ENCODE results near the gene XRCC5. TPM values are rescaled to one million over a fixed set of nuclear protein-coding genes. Genes with fewer than 3 reads are reported as not detected.

XRCC5 gene
- total and polyA plus RNA-seq, 2 of the 8 experiments (the other 6 are each of a cell fraction or from before 2014, with no cell fraction given), result 308 to 644 TPM

- Histone ChIP-seq H4K8ac (ENCODE audit: extremely low read depth, insufficient read depth, low read length) (no peak overlapping the region), H3K4me2 (ENCODE audit: insufficient read depth in 1 of 2, low read depth in 2 of 2, low read length in 2 of 2) (no peak overlapping the region), H3K27ac (ENCODE audit: low read depth, low read length) (no peak overlapping the region), H4K5ac (ENCODE audit: insufficient read length, low read depth, low read length) (no peak overlapping the region), H2BK120ac (replicated peaks; ENCODE audit: low read depth, low read length) (no peak overlapping the region), H3K4me1 (replicated peaks in 1 of 4; ENCODE audit: control insufficient read depth in 3 of 4, insufficient read depth in 4 of 4, low read length in 3 of 4) (peaks cover 0 to 11% (median 3%) of the 10 kb centered on the region in 4 experiments), H3K56ac (replicated peaks; ENCODE audit: insufficient read length, low read depth, low read length) (no peak overlapping the region), H2BK20ac (ENCODE audit: low read length) (no peak overlapping the region), H3K23me2 (ENCODE audit: low read depth, low read length) (no peaks in the 10 kb centered on the region), H3K36me3 (ENCODE audit: control insufficient read depth in 2 of 4, insufficient read depth in 4 of 4, low read length in 3 of 4) (peaks cover 0 to 40% (median 12%) of the 10 kb centered on the region in 4 experiments; a peak in 7 of 8 replicates), H2BK15ac (ENCODE audit: low read length) (no peak overlapping the region), H3K27me3 (replicated peaks in 1 of 4; ENCODE audit: control insufficient read depth in 3 of 4, extremely low read depth in 1 of 4, insufficient read depth in 3 of 4, low read length in 3 of 4) (no peaks in the 10 kb centered on the region), H3K4ac (replicated peaks; ENCODE audit: insufficient read length, low read depth, low read length) (no peak overlapping the region), H3K23ac (ENCODE audit: insufficient read length) (no peak overlapping the region), H4K20me1 (replicated peaks in 1 of 2; ENCODE audit: control insufficient read depth in 1 of 2, insufficient read depth in 2 of 2, low read length in 2 of 2) (peaks cover 6 to 15% of the 10 kb centered on the region in 2 experiments), H3K79me1 (ENCODE audit: low read depth, low read length) (no peaks in the 10 kb centered on the region; the same call in 1 of the 2 replicates), H3K4me3 (ENCODE audit: extremely low read depth in 1 of 4, insufficient read depth in 2 of 4, low read depth in 3 of 4, low read length in 4 of 4) (no peak overlapping the region), H2AFZ (ENCODE audit: low read length) (no peak overlapping the region), H2BK12ac (ENCODE audit: low read depth, low read length) (no peak overlapping the region), H2AK5ac (ENCODE audit: low read depth, low read length) (no peak overlapping the region), H3K14ac (ENCODE audit: insufficient read length) (no peak overlapping the region), H3K79me2 (ENCODE audit: control insufficient read depth in 1 of 2, insufficient read depth in 2 of 2, low read length in 2 of 2) (peaks cover 0 to 91% of the 10 kb centered on the region in 2 experiments; a peak in 3 of 4 replicates), H3K9me3 (ENCODE audit: insufficient read depth in 2 of 2, low read depth in 1 of 2, low read length in 1 of 2) (no peaks in the 10 kb centered on the region), H4K91ac (replicated peaks; ENCODE audit: insufficient read length, low read length) (no peak overlapping the region), H2BK5ac (ENCODE audit: low read depth, low read length) (no peak overlapping the region), H3K18ac (ENCODE audit: extremely low read depth, low read length) (no peak overlapping the region), H3K9ac (replicated peaks in 1 of 4; ENCODE audit: extremely low read depth in 1 of 4, low read depth in 3 of 4, low read length in 3 of 4) (no peak overlapping the region)
- FAIRE-seq (no peak), DNase-seq (ENCODE audit: low read depth in 1 of 2, low spot score in 2 of 2) (no peak)
- 88% methylated on average over 2 of the region's 2 CpGs; no CpG with 5 or more reads in 1 of the 2 experiments for WGBS, 2 experiments (ENCODE audit: extremely low coverage in 1 of 2, insufficient coverage in 1 of 2, insufficient read length in 1 of 2, insufficient replicate concordance in 2 of 2, low coverage in 1 of 2, low lambda C conversion rate in 2 of 2, missing lambda C conversion rate in 1 of 2)
- TF ChIP-seq TEAD4 (IDR thresholded peaks at IDR 0.05; ENCODE audit: low read depth, low read length) (no peak), ATF2 (IDR thresholded peaks at IDR 0.05; ENCODE audit: low read length) (no peak), HDAC6 (IDR thresholded peaks at IDR 0.05; ENCODE audit: low read depth, low read length) (no peak), CREB1 (IDR thresholded peaks at IDR 0.05) (no peak), SRF (IDR thresholded peaks at IDR 0.05; ENCODE audit: low read depth, low read length) (no peak)
- POLR2A ChIA-PET (ENCODE audit: partially characterized antibody), result interaction anchor here (0.6 to 1.0 kb wide), 2 partner anchors 58 to 73 kb away, joined by 3 to 4 read pairs; partner anchors contain the start of gene XRCC5
- CTCF ChIA-PET (ENCODE audit: partially characterized antibody), result no interaction called here
Measured at GRCh38 chr2:216181953-216182461, 72.9 kb downstream of the XRCC5 start.

All from H1 (cell line).